Gastrocnemius medialis (tissue), 4 donors: ENCODE data around the gene CGNL1.

Experiments
- POLR2A ChIP-seq, 2 donors: fragments of 450-650 bp; IDR thresholded peaks; one replicate each; pipeline ENCODE4 v1.6.1; 2017; ENCODE audit warnings: antibody characterized with exemption in 2 of 2, mild to moderate bottlenecking in 2 of 2, moderate library complexity in 2 of 2
- TF ChIP-seq, protein P1 (sequence below), 5 experiments: fragments of 450-650 bp in 3 of 5; fragments of 200-600 bp in 2 of 5; sonication (generic) in 2 of 5; IDR thresholded peaks in 4 of 5; conservative IDR thresholded peaks in 1 of 5; 1 replicate in 4 of 5; 2 replicates in 1 of 5; pipeline ENCODE4 v1.5.1; 2016 to 2019; ENCODE audit warnings: antibody characterized with exemption in 5 of 5, mild to moderate bottlenecking in 3 of 5, moderate library complexity in 3 of 5

- TF ChIP-seq, protein P1, sequence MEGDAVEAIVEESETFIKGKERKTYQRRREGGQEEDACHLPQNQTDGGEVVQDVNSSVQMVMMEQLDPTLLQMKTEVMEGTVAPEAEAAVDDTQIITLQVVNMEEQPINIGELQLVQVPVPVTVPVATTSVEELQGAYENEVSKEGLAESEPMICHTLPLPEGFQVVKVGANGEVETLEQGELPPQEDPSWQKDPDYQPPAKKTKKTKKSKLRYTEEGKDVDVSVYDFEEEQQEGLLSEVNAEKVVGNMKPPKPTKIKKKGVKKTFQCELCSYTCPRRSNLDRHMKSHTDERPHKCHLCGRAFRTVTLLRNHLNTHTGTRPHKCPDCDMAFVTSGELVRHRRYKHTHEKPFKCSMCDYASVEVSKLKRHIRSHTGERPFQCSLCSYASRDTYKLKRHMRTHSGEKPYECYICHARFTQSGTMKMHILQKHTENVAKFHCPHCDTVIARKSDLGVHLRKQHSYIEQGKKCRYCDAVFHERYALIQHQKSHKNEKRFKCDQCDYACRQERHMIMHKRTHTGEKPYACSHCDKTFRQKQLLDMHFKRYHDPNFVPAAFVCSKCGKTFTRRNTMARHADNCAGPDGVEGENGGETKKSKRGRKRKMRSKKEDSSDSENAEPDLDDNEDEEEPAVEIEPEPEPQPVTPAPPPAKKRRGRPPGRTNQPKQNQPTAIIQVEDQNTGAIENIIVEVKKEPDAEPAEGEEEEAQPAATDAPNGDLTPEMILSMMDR (IDR thresholded peaks at IDR 0.05 in 4 of 5, conservative IDR thresholded peaks at IDR 0.05 in 1 of 5): no peak
- TF ChIP-seq POLR2A (IDR thresholded peaks at IDR 0.05): no peak
These were observed 164.4 kb downstream of the CGNL1 start for GRCh38 chr15:57540736-57541135.
